Neural crest cell (in vitro differentiated cells): Measurements from ENCODE around the gene STMND1. TPM values are rescaled to one million over a fixed set of nuclear protein-coding genes. Genes with fewer than 3 reads are reported as not detected.

Source experiments
- DNase-seq: peaks from one replicate; pipeline ENCODE4 v3.0.0; 2021; ENCODE audit warnings: low read depth, mixed read lengths, low spot score
- H3K27ac Mint-ChIP-seq: one replicate; pipeline ENCODE4 v1.8.0; 2021; ENCODE audit warnings: mild to moderate bottlenecking, mixed read lengths; ENCODE audit not compliant: unreplicated experiment
- H3K27me3 Mint-ChIP-seq: 2 replicates; pipeline ENCODE4 v1.8.0; 2021; ENCODE audit warnings: low read depth, mild to moderate bottlenecking, mixed read lengths
- H3K36me3 Mint-ChIP-seq: 2 replicates; pipeline ENCODE4 v1.8.0; 2021; ENCODE audit warnings: low read depth, mild to moderate bottlenecking, mixed read lengths
- H3K4me1 Mint-ChIP-seq: 2 replicates; pipeline ENCODE4 v1.8.0; 2021; ENCODE audit warnings: mixed read lengths
- H3K4me3 Mint-ChIP-seq: one replicate; pipeline ENCODE4 v1.8.0; 2021; ENCODE audit warnings: mild to moderate bottlenecking, mixed read lengths
- H3K9me3 Mint-ChIP-seq: 2 replicates; pipeline ENCODE4 v1.8.0; 2021; ENCODE audit warnings: mixed read lengths
- CTCF ChIP-seq: fragments of 200-600 bp; sonication (generic); conservative IDR thresholded peaks from 2 replicates; pipeline ENCODE4 v1.5.0; 2021; ENCODE audit warnings: antibody characterized with exemption, mild to moderate bottlenecking
- total RNA-seq: library from RNA; stranded (reverse); gene quantifications from 2 replicates; pipeline ENCODE4 v1.2.1, GENCODE V29; 2021

STMND1 gene
- total RNA-seq, 1 donor from 2014 or later, result not detected

GRCh38 chr6:17132967-17133366 lies 31.1 kb downstream of the STMND1 start:
- TF ChIP-seq CTCF, result no peak
- no peak for DNase-seq
- Mint-ChIP-seq H3K27ac (no peak overlapping the region), H3K4me1 (no peaks in the 10 kb centered on the region), H3K4me3 (no peak overlapping the region), H3K27me3 (peaks cover 4% of the 10 kb centered on the region), H3K36me3 (peaks cover 7% of the 10 kb centered on the region), H3K9me3 (peaks cover 18% of the 10 kb centered on the region)

DNA sequence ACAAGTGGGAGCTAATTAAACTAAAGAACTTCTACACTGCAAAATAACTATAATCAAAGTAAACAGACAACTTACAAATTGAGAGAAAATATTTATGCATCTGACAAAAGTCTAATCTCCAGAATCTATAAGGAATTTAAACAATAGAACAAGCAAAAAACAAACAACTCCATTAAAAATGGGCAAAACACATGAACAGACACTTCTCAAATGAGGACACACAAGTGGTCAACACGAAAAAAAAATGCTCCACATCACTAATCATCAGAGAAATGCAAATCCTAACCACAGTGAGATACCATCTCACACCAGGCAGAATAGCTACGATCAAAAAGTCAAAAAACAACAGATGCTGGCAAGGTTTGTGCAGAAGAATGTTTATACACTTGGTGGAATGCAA lies 36.2 kb downstream of the STMND1 start:
- DNase-seq, result no peak
- H3K36me3 Mint-ChIP-seq, result peaks cover 14% of the 10 kb centered on the region
- no peaks in the 10 kb centered on the region for H3K4me1 Mint-ChIP-seq
- peaks cover 4% of the 10 kb centered on the region for H3K27me3 Mint-ChIP-seq
- H3K27ac Mint-ChIP-seq, result no peak overlapping the region
- no peak overlapping the region for H3K4me3 Mint-ChIP-seq
- no peak for TF ChIP-seq CTCF
- peaks cover 24% of the 10 kb centered on the region for H3K9me3 Mint-ChIP-seq

GRCh38 chr6:17144016-17144415 lies 42.2 kb downstream of the STMND1 start:
- no peak overlapping the region for H3K27ac Mint-ChIP-seq
- H3K27me3 Mint-ChIP-seq, result peaks cover 3% of the 10 kb centered on the region
- peaks cover 5% of the 10 kb centered on the region for H3K36me3 Mint-ChIP-seq
- H3K9me3 Mint-ChIP-seq, result peaks cover 23% of the 10 kb centered on the region
- no peak for TF ChIP-seq CTCF
- no peaks in the 10 kb centered on the region for H3K4me1 Mint-ChIP-seq
- DNase-seq, result no peak
- no peak overlapping the region for H3K4me3 Mint-ChIP-seq

DNA sequence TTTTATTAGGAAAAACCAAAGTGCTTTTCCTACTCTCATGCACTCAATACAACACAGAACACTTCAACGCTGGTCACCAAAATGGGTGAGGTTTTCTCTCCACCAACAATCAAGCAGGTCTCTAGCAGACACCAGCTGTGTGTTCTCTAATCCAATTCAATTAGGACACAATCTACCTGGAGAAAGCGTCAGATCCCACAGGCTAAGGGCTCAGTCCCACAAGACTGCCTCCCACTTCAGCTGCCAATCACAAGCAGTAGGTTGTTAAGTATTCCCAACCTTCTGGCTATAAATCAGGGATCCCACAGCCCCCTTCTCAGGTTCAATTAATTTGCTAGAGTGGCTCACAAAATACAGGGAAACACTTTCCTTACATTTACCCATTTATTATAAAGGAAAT lies 47.7 kb downstream of the STMND1 start:
- Mint-ChIP-seq H3K27ac (no peak overlapping the region), H3K4me3 (no peak overlapping the region), H3K27me3 (no peaks in the 10 kb centered on the region), H3K36me3 (peaks cover 7% of the 10 kb centered on the region), H3K9me3 (peaks cover 9% of the 10 kb centered on the region), H3K4me1 (no peaks in the 10 kb centered on the region)
- no peak for DNase-seq
- no peak for TF ChIP-seq CTCF

DNA sequence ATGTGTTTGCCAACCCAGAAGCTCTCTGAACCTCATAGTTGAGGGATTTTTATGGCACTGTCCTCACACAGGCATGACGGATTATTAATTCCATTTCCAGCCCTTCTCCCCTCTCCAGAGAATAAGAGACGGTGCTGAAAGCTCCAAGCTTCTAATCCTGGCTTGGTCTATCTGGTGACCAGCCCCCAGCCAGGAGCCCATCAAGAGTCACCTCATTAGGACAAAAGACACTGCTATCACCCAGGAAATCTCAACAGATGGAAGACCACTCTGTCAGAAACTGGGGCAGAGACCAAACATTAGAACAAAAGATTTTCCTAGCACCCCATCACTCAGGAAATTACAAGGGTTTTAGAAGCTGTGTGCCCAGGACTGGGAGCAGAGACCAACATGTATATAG lies 48.2 kb downstream of the STMND1 start:
- Mint-ChIP-seq H3K9me3 (peaks cover 8% of the 10 kb centered on the region), H3K27me3 (no peaks in the 10 kb centered on the region), H3K36me3 (peaks cover 7% of the 10 kb centered on the region), H3K27ac (no peak overlapping the region), H3K4me1 (no peaks in the 10 kb centered on the region), H3K4me3 (no peak overlapping the region)
- no peak for DNase-seq
- no peak for TF ChIP-seq CTCF

DNA sequence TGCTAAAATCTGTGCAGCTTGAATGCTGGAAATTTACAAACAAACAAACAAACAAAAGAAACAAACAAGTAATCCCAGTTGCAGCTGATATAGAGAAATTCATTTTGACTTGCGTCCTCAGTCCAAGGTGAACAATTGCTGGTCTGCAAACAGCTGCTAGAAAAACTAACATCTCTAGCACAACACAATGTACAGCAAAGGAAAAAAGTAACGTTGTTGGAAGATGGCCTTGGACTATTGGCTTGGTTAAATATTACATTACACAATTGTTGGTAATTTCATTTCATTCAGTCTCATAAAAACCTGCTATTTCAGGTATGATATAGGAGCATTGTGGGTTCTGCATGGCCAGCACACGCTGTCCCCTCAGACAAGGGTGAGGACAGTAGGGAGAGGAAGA lies 50.0 kb downstream of the STMND1 start:
- Mint-ChIP-seq H3K27me3 (no peaks in the 10 kb centered on the region), H3K4me1 (no peaks in the 10 kb centered on the region), H3K27ac (no peak overlapping the region), H3K9me3 (peaks cover 8% of the 10 kb centered on the region), H3K4me3 (no peak overlapping the region), H3K36me3 (peaks cover 7% of the 10 kb centered on the region)
- no peak for TF ChIP-seq CTCF
- DNase-seq, result no peak
